Astrocyte (in vitro differentiated cells and primary cell): Measurements from ENCODE around the gene FOXK2. TPM values are rescaled to one million over a fixed set of nuclear protein-coding genes. Genes with fewer than 3 reads are reported as not detected.

Source experiments
- DNase-seq: peaks from one replicate; pipeline ENCODE4 v3.0.0-alpha.2; 2010; ENCODE audit warnings: low read depth
- FAIRE-seq: peaks from 2 replicates; lab custom pipeline; 2011; peaks lifted over from hg19 to GRCh38; lab: Jason Lieb, UNC
- H2AFZ ChIP-seq: 2 replicates; pipeline ENCODE4 v1.6.0; 2012; ENCODE audit warnings: low read depth, low read length, inconsistent platforms
- H3K27ac ChIP-seq: 2 replicates; pipeline ENCODE4 v1.5.1; 2011; ENCODE audit warnings: low read depth, low read length, inconsistent platforms
- H3K27me3 ChIP-seq: 2 replicates; pipeline ENCODE4 v1.6.0; 2011; ENCODE audit warnings: low read length, inconsistent platforms; ENCODE audit not compliant: insufficient read depth
- H3K36me3 ChIP-seq: 2 replicates; pipeline ENCODE4 v1.5.1; 2011; ENCODE audit warnings: low read length, inconsistent platforms; ENCODE audit not compliant: insufficient read depth
- H3K4me1 ChIP-seq: 2 replicates; pipeline ENCODE4 v1.5.1; 2011; ENCODE audit warnings: low read length, inconsistent platforms; ENCODE audit not compliant: insufficient read depth
- H3K4me2 ChIP-seq: 2 replicates; pipeline ENCODE4 v1.6.0; 2012; ENCODE audit warnings: low read length, inconsistent platforms
- H3K4me3 ChIP-seq: 2 replicates; pipeline ENCODE4 v1.5.1; 2011; ENCODE audit warnings: low read depth, mild to moderate bottlenecking, low read length, inconsistent platforms; ENCODE audit not compliant: insufficient read depth
- H3K79me2 ChIP-seq: 2 replicates; pipeline ENCODE4 v1.6.0; 2012; ENCODE audit warnings: mild to moderate bottlenecking, low read length, inconsistent platforms; ENCODE audit not compliant: insufficient read depth
- H3K9ac ChIP-seq: 2 replicates; pipeline ENCODE4 v1.6.0; 2012; ENCODE audit warnings: mild to moderate bottlenecking, low read length, inconsistent platforms
- H3K9me3 ChIP-seq: 2 replicates; pipeline ENCODE4 v1.5.1; 2012; ENCODE audit warnings: low read depth, mild to moderate bottlenecking, low read length, inconsistent platforms; ENCODE audit not compliant: insufficient read depth
- H4K20me1 ChIP-seq: 2 replicates; pipeline ENCODE4 v1.6.0; 2012; ENCODE audit warnings: low read length, inconsistent platforms; ENCODE audit not compliant: insufficient read depth
- H3K27ac Mint-ChIP-seq: one replicate; pipeline ENCODE4 v1.8.0; 2021; ENCODE audit warnings: mild to moderate bottlenecking, mixed read lengths; ENCODE audit not compliant: unreplicated experiment
- H3K27me3 Mint-ChIP-seq: one replicate; pipeline ENCODE4 v1.8.0; 2021; ENCODE audit warnings: low read depth, mixed read lengths; ENCODE audit not compliant: unreplicated experiment
- H3K36me3 Mint-ChIP-seq: one replicate; pipeline ENCODE4 v1.8.0; 2021; ENCODE audit warnings: low read depth, mixed read lengths; ENCODE audit not compliant: unreplicated experiment
- H3K4me1 Mint-ChIP-seq: one replicate; pipeline ENCODE4 v1.8.0; 2021; ENCODE audit warnings: low read depth, mixed read lengths; ENCODE audit not compliant: unreplicated experiment
- H3K4me3 Mint-ChIP-seq: one replicate; pipeline ENCODE4 v1.8.0; 2021; ENCODE audit warnings: mild to moderate bottlenecking, moderate library complexity, mixed read lengths; ENCODE audit not compliant: unreplicated experiment
- H3K9me3 Mint-ChIP-seq: one replicate; pipeline ENCODE4 v1.8.0; 2021; ENCODE audit warnings: mild to moderate bottlenecking, mixed read lengths; ENCODE audit not compliant: unreplicated experiment
- CTCF ChIP-seq: IDR thresholded peaks from 2 replicates; pipeline ENCODE4 v1.5.1; 2011; ENCODE audit warnings: low read depth, mild to moderate bottlenecking, inconsistent platforms, low read length, moderate library complexity; ENCODE audit not compliant: insufficient read depth
- EZH2 ChIP-seq: IDR thresholded peaks from 2 replicates; pipeline ENCODE4 v1.6.1; 2012; ENCODE audit warnings: mild to moderate bottlenecking, low read length, inconsistent platforms; ENCODE audit not compliant: insufficient read depth
- total RNA-seq: library from RNA; stranded (reverse); gene quantifications from 2 replicates; pipeline ENCODE4 v1.2.1, GENCODE V29; 2021

Gene FOXK2
- total RNA-seq, 1 donor from 2014 or later = 68.0 TPM

GRCh38 chr17:82623707-82624106, 104.2 kb downstream of the FOXK2 start:
- no peaks in the 10 kb centered on the region for H3K4me1 ChIP-seq
- Mint-ChIP-seq H3K4me1 (no peaks in the 10 kb centered on the region), H3K27ac (no peak overlapping the region), H3K27me3 (no peaks in the 10 kb centered on the region), H3K4me3 (no peak overlapping the region), H3K36me3 (peaks cover 16% of the 10 kb centered on the region), H3K9me3 (peaks cover 2% of the 10 kb centered on the region)
- H3K79me2 ChIP-seq = peaks cover 29% of the 10 kb centered on the region
- H3K9me3 ChIP-seq = no peaks in the 10 kb centered on the region
- TF ChIP-seq EZH2 (no peak), CTCF (no peak)
- no peak for DNase-seq
- H3K36me3 ChIP-seq = peaks cover 27% of the 10 kb centered on the region
- H3K27me3 ChIP-seq = no peaks in the 10 kb centered on the region
- no peak for FAIRE-seq
- no peak overlapping the region for H3K9ac ChIP-seq
- H3K4me2 ChIP-seq = no peak overlapping the region
- H3K4me3 ChIP-seq = no peak overlapping the region
- H4K20me1 ChIP-seq = peaks cover 34% of the 10 kb centered on the region
- no peak overlapping the region for H2AFZ ChIP-seq
- no peak overlapping the region for H3K27ac ChIP-seq

GRCh38 chr17:82627405-82627804, 107.9 kb downstream of the FOXK2 start:
- Histone ChIP-seq H3K4me2 (no peak overlapping the region), H3K36me3 (peaks cover 25% of the 10 kb centered on the region), H3K9me3 (no peaks in the 10 kb centered on the region), H3K4me1 (no peaks in the 10 kb centered on the region), H3K27ac (no peak overlapping the region), H3K9ac (no peak overlapping the region), H2AFZ (no peak overlapping the region), H3K4me3 (no peak overlapping the region), H4K20me1 (peaks cover 45% of the 10 kb centered on the region), H3K27me3 (no peaks in the 10 kb centered on the region), H3K79me2 (peaks cover 59% of the 10 kb centered on the region)
- no peaks in the 10 kb centered on the region for H3K27me3 Mint-ChIP-seq
- H3K4me3 Mint-ChIP-seq = no peak overlapping the region
- peaks cover 2% of the 10 kb centered on the region for H3K9me3 Mint-ChIP-seq
- no peak for FAIRE-seq
- DNase-seq = no peak
- TF ChIP-seq EZH2 = no peak
- TF ChIP-seq CTCF = no peak
- H3K27ac Mint-ChIP-seq = no peak overlapping the region
- H3K36me3 Mint-ChIP-seq = peaks cover 18% of the 10 kb centered on the region
- no peaks in the 10 kb centered on the region for H3K4me1 Mint-ChIP-seq

GRCh38 chr17:82629748-82630147, 110.2 kb downstream of the FOXK2 start:
- Histone ChIP-seq H3K36me3 (peaks cover 22% of the 10 kb centered on the region), H4K20me1 (peaks cover 62% of the 10 kb centered on the region), H2AFZ (no peak overlapping the region), H3K79me2 (peaks cover 78% of the 10 kb centered on the region), H3K4me3 (no peak overlapping the region), H3K27me3 (no peaks in the 10 kb centered on the region), H3K9ac (no peak overlapping the region), H3K27ac (no peak overlapping the region), H3K9me3 (no peaks in the 10 kb centered on the region), H3K4me1 (no peaks in the 10 kb centered on the region), H3K4me2 (no peak overlapping the region)
- TF ChIP-seq EZH2 (no peak), CTCF (no peak)
- DNase-seq = no peak
- peaks cover 25% of the 10 kb centered on the region for H3K36me3 Mint-ChIP-seq
- H3K9me3 Mint-ChIP-seq = peaks cover 2% of the 10 kb centered on the region
- no peaks in the 10 kb centered on the region for H3K27me3 Mint-ChIP-seq
- H3K27ac Mint-ChIP-seq = no peak overlapping the region
- no peak for FAIRE-seq
- no peak overlapping the region for H3K4me3 Mint-ChIP-seq
- H3K4me1 Mint-ChIP-seq = no peaks in the 10 kb centered on the region
